ENCODE measurements around the gene LPP. TPM values are rescaled to one million over a fixed set of nuclear protein-coding genes. Genes with fewer than 3 reads are reported as not detected.
A peak's percentile ranks its signal among the peaks of the same experiment; 100 is the strongest.

LPP gene
- total RNA-seq, 1 donor from 2014 or later, result 114 TPM

DNA sequence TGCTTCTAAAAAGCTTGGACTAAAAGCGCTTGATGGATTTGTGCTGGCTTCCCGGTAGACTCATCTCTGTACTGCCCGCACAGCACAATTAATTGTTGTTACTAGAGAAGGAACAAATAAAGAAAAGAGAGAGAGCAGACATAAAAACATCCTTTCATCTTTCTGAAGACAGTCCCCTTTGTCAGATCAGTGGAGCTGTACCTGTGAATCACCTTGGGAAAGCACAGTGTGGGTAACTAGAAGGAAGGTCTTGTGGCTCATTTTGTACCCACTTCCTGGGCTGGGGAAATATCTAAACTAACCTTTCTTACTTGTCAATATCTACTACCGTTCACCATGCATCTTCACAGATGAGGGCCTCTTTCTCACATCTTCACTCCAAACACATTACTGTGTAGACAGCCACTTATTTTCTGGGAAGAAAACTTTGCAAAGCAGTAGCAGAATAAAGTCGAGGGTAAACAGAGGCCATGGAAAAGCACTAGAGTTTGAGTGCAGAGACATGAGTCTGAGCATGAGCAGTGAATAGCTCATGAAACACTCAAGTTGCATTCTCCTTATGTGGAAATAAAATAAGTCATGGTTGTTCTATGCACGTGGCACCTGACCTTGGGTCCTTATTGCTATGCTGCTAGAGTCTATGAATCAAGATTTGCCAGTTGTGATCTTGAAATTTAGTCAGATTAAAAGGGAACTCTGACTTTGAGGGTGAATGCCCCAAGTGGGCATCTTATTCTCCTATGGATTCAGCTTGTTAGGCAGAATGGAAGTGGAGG is 169.3 kb downstream of the LPP start:
- DNase-seq (ENCODE audit: missing footprints) (no peak), ATAC-seq (no peak)
- intact Hi-C loops (cut with DNase I), result no loop called here

DNA sequence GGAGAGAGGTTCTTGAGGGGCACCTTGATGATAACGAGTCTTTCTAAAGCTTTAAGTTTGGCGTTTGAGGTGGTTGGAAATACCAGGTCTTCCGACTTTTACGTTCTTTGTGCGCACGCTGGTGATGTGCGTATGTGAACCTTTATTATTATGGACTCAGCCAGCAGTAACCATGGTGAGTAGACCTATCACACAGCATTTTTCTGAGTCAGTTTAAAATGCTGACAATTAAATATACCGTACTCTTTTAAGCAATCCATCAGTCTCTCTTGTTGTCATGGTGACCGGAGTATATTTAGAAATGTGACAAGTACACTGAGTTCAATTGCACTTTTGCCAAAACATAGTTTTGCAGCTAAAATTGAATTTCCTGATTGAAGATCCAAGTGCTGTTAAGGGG is 172.2 kb downstream of the LPP start:
- intact Hi-C loops (cut with DNase I), result loop anchor here (5.0 kb wide), 1 partner anchor 34 kb away; no protein-coding TSS in a partner anchor

GRCh38 chr3:188326968-188327367 is 173.0 kb downstream of the LPP start:
- intact Hi-C loops (cut with DNase I), result loop anchor here (5.0 kb wide), 1 partner anchor 35 kb away; no protein-coding TSS in a partner anchor
- DNase-seq (ENCODE audit: missing footprints), result no peak
- ATAC-seq, result peak; percentile 48

More for the DNA sequence above, 172.2 kb downstream of the LPP start:
- DNase-seq (ENCODE audit: missing footprints) (no peak), ATAC-seq (peak; percentile 58)

GRCh38 chr3:188327433-188327832 is 173.5 kb downstream of the LPP start:
- intact Hi-C loops (cut with DNase I), result loop anchor here (5.0 kb wide), 1 partner anchor 35 kb away; no protein-coding TSS in a partner anchor
- no peak for ATAC-seq
- DNase-seq (ENCODE audit: missing footprints), result no peak

GRCh38 chr3:188330138-188330537 is 176.2 kb downstream of the LPP start:
- intact Hi-C loops (cut with DNase I), result no loop called here
- DNase-seq (ENCODE audit: missing footprints) (no peak), ATAC-seq (no peak)

DNA sequence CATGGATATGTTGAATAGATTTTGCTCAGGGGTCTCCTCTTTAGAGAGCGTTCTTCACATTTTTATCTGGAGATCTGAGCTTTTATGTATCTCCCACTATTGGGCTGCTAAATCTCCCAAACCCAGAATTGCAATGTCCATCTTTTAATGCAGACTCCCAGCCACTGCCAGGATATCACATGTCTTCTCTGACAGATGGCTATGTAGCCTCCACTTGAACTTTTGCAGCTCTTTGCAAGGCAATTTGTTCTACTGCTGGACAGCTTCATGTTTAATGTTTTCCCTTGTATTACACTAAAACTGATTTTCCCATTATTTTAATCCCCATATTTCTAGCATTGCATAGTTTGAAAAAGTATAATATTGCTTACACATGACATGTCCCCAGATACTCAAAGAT is 177.2 kb downstream of the LPP start:
- ATAC-seq (no peak), DNase-seq (ENCODE audit: missing footprints) (no peak)
- intact Hi-C loops (cut with DNase I), result no loop called here

GRCh38 chr3:188332085-188332484 is 178.1 kb downstream of the LPP start:
- no peak for ATAC-seq
- intact Hi-C loops (cut with DNase I), result no loop called here
- DNase-seq (ENCODE audit: missing footprints), result no peak

- intact Hi-C loops (cut with DNase I), result no loop called here
- ATAC-seq (no peak), DNase-seq (ENCODE audit: missing footprints) (no peak)
Observed at GRCh38 chr3:188335656-188336055, 181.7 kb downstream of the LPP start.

DNA sequence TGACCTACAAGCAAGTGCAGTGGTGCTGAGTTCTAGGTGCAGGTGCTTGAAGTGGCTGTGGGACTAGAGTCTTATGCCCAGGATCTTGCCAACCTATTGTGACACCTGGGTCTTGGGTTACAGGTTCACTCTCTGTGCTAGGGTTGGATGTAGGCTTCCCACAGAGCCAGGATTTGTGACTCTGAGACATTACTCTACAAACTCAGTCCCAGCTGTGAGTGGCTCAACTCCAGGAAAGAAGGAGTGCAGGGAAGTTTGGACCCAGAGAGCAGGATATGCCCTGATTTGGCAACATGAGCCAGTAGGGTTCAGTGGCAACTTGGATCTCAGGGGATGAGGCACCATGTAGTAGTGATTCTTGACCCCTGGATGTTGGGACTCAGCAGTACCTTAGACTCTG is 182.2 kb downstream of the LPP start:
- ATAC-seq (no peak), DNase-seq (ENCODE audit: missing footprints) (no peak)
- intact Hi-C loops (cut with DNase I), result no loop called here

- no peak for ATAC-seq
- intact Hi-C loops (cut with DNase I), result no loop called here
Observed at GRCh38 chr3:188337232-188337631, 183.3 kb downstream of the LPP start.

GRCh38 chr3:188338086-188338485 is 184.1 kb downstream of the LPP start:
- intact Hi-C loops (cut with DNase I), result no loop called here

More at GRCh38 chr3:188337232-188337631, 183.3 kb downstream of the LPP start:
- DNase-seq (ENCODE audit: missing footprints), result no peak

GRCh38 chr3:188339410-188340295 is 185.7 kb downstream of the LPP start:
- DNase-seq (ENCODE audit: missing footprints) (no peak), ATAC-seq (no peak)
- intact Hi-C loops (cut with DNase I), result loop anchor here (5.0 kb wide), 2 partner anchors 67 to 182 kb away; no protein-coding TSS in a partner anchor

More at GRCh38 chr3:188338086-188338485, 184.1 kb downstream of the LPP start:
- no peak for ATAC-seq
- no peak for DNase-seq (ENCODE audit: missing footprints)

- ATAC-seq (no peak), DNase-seq (ENCODE audit: missing footprints) (no peak)
Observed at GRCh38 chr3:188341501-188341900, 187.5 kb downstream of the LPP start.

GRCh38 chr3:188342991-188343732 is 189.2 kb downstream of the LPP start:
- peak; percentile 77 for ATAC-seq
- no peak for DNase-seq (ENCODE audit: missing footprints)
- intact Hi-C loops (cut with DNase I), result loop anchor here (2.0 to 5.0 kb wide), 3 partner anchors 71 to 598 kb away; partner anchors contain the start of gene BCL6

More at GRCh38 chr3:188341501-188341900, 187.5 kb downstream of the LPP start:
- intact Hi-C loops (cut with DNase I), result loop anchor here (5.0 kb wide), 2 partner anchors 69 to 184 kb away; no protein-coding TSS in a partner anchor

GRCh38 chr3:188343894-188344293 is 189.9 kb downstream of the LPP start:
- ATAC-seq, result peak; percentile 83
- intact Hi-C loops (cut with DNase I), result loop anchor here (2.0 to 5.0 kb wide), 3 partner anchors 72 to 599 kb away; partner anchors contain the start of gene BCL6
- DNase-seq (ENCODE audit: missing footprints), result no peak

DNA sequence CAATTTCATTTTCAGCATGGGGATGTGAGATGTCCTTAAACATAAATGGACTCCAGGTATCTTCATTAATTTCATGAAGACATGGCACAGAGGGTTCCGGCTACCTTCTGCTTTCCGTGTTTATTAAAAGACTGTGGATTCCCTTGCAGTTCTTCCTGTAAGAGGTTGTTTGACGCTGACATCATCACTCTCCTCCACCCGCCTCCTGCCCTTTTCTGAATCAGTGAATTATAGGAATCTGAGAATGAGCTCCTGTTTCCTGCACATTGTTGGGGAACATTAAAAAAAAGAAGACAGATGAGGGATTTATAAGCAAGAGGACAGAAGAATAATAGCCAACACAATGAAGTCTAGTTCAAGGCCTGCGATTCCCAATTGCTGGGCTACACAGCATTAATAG is 191.3 kb downstream of the LPP start:
- DNase-seq (ENCODE audit: missing footprints), result no peak
- ATAC-seq, result no peak
- intact Hi-C loops (cut with DNase I), result loop anchor here (1.0 kb wide), 1 partner anchor 603 kb away; no protein-coding TSS in a partner anchor

- intact Hi-C loops (cut with DNase I), result loop anchor here (2.0 kb wide), 1 partner anchor 296 kb away; no protein-coding TSS in a partner anchor
- DNase-seq (ENCODE audit: missing footprints), result peak; percentile 90
- ATAC-seq, result peak; percentile 87
Observed at GRCh38 chr3:188348435-188349244, 194.7 kb downstream of the LPP start.

Data from Right ventricle myocardium inferior (tissue), 1 donor.